Left colon (tissue), 2 donors: ENCODE measurements around the gene NOD2. TPM values are rescaled to one million over a fixed set of nuclear protein-coding genes. Genes with fewer than 3 reads are reported as not detected.
A peak's percentile ranks its signal among the peaks of the same experiment; 100 is the strongest.

Source experiments
- ATAC-seq: fragments of 200-7000 bp; cut with Tn5 transposase; one replicate; pipeline ENCODE4 v1.9.1; 2020; ENCODE audit warnings: mild to moderate bottlenecking, moderate library complexity
- DNase-seq, 2 donors: peaks; one replicate each; pipeline ENCODE4 v3.0.0-alpha.2; 2020
- intact Hi-C, 2 donors: fragments of 100-400 bp; cut with DNase I in 1 of 2; cut with micrococcal nuclease in 1 of 2; formaldehyde crosslinking; loops; one replicate each; pipeline versions ENCODE4 v1.11.2 to v1.14.0; 2022; cut with DNase I, micrococcal nuclease
- long read RNA-seq: library from polyadenylated mRNA; unstranded; transcript quantifications from one replicate; pipeline ENCODE4 v2.0.0, GENCODE V29; 2021
- total RNA-seq, 2 donors: library from RNA; stranded (reverse); fragmentation: NEBNext Ultra II Directional; extraction: Animal tissue kit (Norgen Biotek cat#: 25700); gene quantifications; one replicate each; pipeline ENCODE4 v1.2.1, GENCODE V29; 2021
- donor health status: DM: no; HTN: no; CAD: no.
- donor health status: DM: yes; HTN: yes; CAD: no.

The NOD2 gene
- total RNA-seq: under 1 TPM; 0.61 to 0.98 TPM
- long read RNA-seq: 0 reads

GRCh38 chr16:50692999-50693781, at the start of gene NOD2:
Gene NOD2, plus strand, starts transcription at chr16:50693606. Its CDS starts 5,890 bp downstream, at chr16:50699496.
- DNase-seq (peak in 1 of 2 donors; percentile 47), ATAC-seq (peak; percentile 43)
- intact Hi-C loops: no loop called here

GRCh38 chr16:50644245-50644644, 49.2 kb upstream of the NOD2 start:
- DNase-seq (no peak), ATAC-seq (no peak)
- intact Hi-C loops: no loop called here

GRCh38 chr16:50644729-50645128, 48.7 kb upstream of the NOD2 start:
- ATAC-seq: peak; percentile 48
- intact Hi-C loops: no loop called here
- DNase-seq: peak in 1 of 2 donors; percentile 35

- DNase-seq: no peak
- ATAC-seq: no peak
- intact Hi-C loops: no loop called here
Measured at GRCh38 chr16:50645563-50646220, 47.7 kb upstream of the NOD2 start.

- no peak for ATAC-seq
- intact Hi-C loops: no loop called here
Measured at GRCh38 chr16:50646345-50646744, 47.1 kb upstream of the NOD2 start.

GRCh38 chr16:50651835-50652438, 41.5 kb upstream of the NOD2 start:
- DNase-seq (no peak), ATAC-seq (no peak)
- intact Hi-C loops: no loop called here

More at GRCh38 chr16:50646345-50646744, 47.1 kb upstream of the NOD2 start:
- DNase-seq: no peak

GRCh38 chr16:50652836-50653425, 40.5 kb upstream of the NOD2 start:
- no peak for DNase-seq
- no peak for ATAC-seq
- intact Hi-C loops: no loop called here

- ATAC-seq (no peak), DNase-seq (no peak)
- intact Hi-C loops: no loop called here
Measured at GRCh38 chr16:50653633-50654519, 39.5 kb upstream of the NOD2 start.

- DNase-seq: no peak
- ATAC-seq: no peak
- intact Hi-C loops: no loop called here
Measured at GRCh38 chr16:50655558-50656055, 37.8 kb upstream of the NOD2 start.

GRCh38 chr16:50657241-50657640, 36.2 kb upstream of the NOD2 start:
- ATAC-seq (no peak), DNase-seq (no peak)
- intact Hi-C loops: no loop called here

GRCh38 chr16:50659806-50660205, 33.6 kb upstream of the NOD2 start:
- no peak for DNase-seq
- no peak for ATAC-seq
- intact Hi-C loops: loop anchor here (10.0 kb wide), 2 partner anchors 285 to 635 kb away; partner anchors contain the start of gene CNEP1R1 (in 1 of the 2)

GRCh38 chr16:50662306-50662940, 31.0 kb upstream of the NOD2 start:
- ATAC-seq: no peak
- intact Hi-C loops: loop anchor here (10.0 kb wide), 2 partner anchors 288 to 638 kb away; partner anchors contain the start of gene CNEP1R1 (in 1 of the 2)
- no peak for DNase-seq

- intact Hi-C loops: loop anchor here (10.0 kb wide), 2 partner anchors 289 to 639 kb away; partner anchors contain the start of gene CNEP1R1 (in 1 of the 2)
- no peak for ATAC-seq
- no peak for DNase-seq
Measured at GRCh38 chr16:50664270-50664669, 29.1 kb upstream of the NOD2 start.

- DNase-seq (peak; percentile 53 to 85), ATAC-seq (peak; percentile 84)
- intact Hi-C loops: loop anchor here (5.0 to 10.0 kb wide), 3 partner anchors 291 to 641 kb away; partner anchors contain the start of gene CNEP1R1 (in 1 of the 2)
Measured at GRCh38 chr16:50665128-50665878, 28.1 kb upstream of the NOD2 start.

- ATAC-seq (no peak), DNase-seq (no peak)
- intact Hi-C loops: loop anchor here (5.0 to 10.0 kb wide), 3 partner anchors 292 to 642 kb away; partner anchors contain the start of gene CNEP1R1 (in 1 of the 2)
Measured at GRCh38 chr16:50666658-50667496, 26.5 kb upstream of the NOD2 start.
